MM.1S (cell line): ENCODE results near the gene POLN.

ENCODE experiments used
- DNase-seq: peaks from one replicate; pipeline ENCODE4 v3.0.0-alpha.2; 2015
- H2AFZ ChIP-seq: fragments of 300-600 bp; sonication (generic); 2 replicates; pipeline ENCODE4 v1.6.0; 2016; ENCODE audit warnings: antibody characterized with exemption, low read length
- H3F3A ChIP-seq: fragments of 300-600 bp; sonication (generic); 2 replicates; pipeline ENCODE4 v1.6.1; 2016; ENCODE audit warnings: mild to moderate bottlenecking, antibody characterized with exemption, low read length, moderate library complexity, mixed read lengths; ENCODE audit not compliant: insufficient read depth
- H3K27ac ChIP-seq: fragments of 300-600 bp; sonication (generic); 2 replicates; pipeline ENCODE4 v1.5.1; 2016; ENCODE audit warnings: mild to moderate bottlenecking, low read length
- H3K27me3 ChIP-seq: fragments of 300-600 bp; sonication (generic); replicated peaks from 2 replicates; pipeline ENCODE4 v1.6.0; 2016; ENCODE audit warnings: low read length; ENCODE audit not compliant: insufficient read depth
- H3K36me3 ChIP-seq: fragments of 300-600 bp; sonication (generic); replicated peaks from 2 replicates; pipeline ENCODE4 v1.6.1; 2016; ENCODE audit warnings: mild to moderate bottlenecking, low read length, mixed read lengths; ENCODE audit not compliant: insufficient read depth
- H3K4me1 ChIP-seq: fragments of 300-600 bp; sonication (generic); 2 replicates; pipeline ENCODE4 v1.6.1; 2016; ENCODE audit warnings: low read length, mixed read lengths
- H3K4me2 ChIP-seq: fragments of 300-600 bp; sonication (generic); 2 replicates; pipeline ENCODE4 v1.6.0; 2016; ENCODE audit warnings: low read depth, low read length
- H3K4me3 ChIP-seq: fragments of 300-600 bp; sonication (generic); 2 replicates; pipeline ENCODE4 v1.5.1; 2016; ENCODE audit warnings: low read length, mixed read lengths
- H3K79me2 ChIP-seq: fragments of 300-600 bp; sonication (generic); 2 replicates; pipeline ENCODE4 v1.6.1; 2016; ENCODE audit warnings: mixed run types, low read length, mixed read lengths
- H3K9ac ChIP-seq: fragments of 300-600 bp; sonication (generic); 2 replicates; pipeline ENCODE4 v1.6.1; 2016; ENCODE audit warnings: low read length, mixed read lengths
- H3K9me2 ChIP-seq: fragments of 300-600 bp; sonication (generic); replicated peaks from 2 replicates; pipeline ENCODE4 v1.6.1; 2016; ENCODE audit warnings: mild to moderate bottlenecking, low read length, mixed read lengths; ENCODE audit not compliant: insufficient read depth
- H3K9me3 ChIP-seq: fragments of 300-600 bp; sonication (generic); replicated peaks from 2 replicates; pipeline ENCODE4 v1.6.1; 2016; ENCODE audit warnings: mild to moderate bottlenecking, low read length, mixed read lengths; ENCODE audit not compliant: insufficient read depth
- H4K20me1 ChIP-seq: fragments of 300-600 bp; sonication (generic); 2 replicates; pipeline ENCODE4 v1.6.1; 2016; ENCODE audit warnings: mild to moderate bottlenecking, low read length, moderate library complexity, mixed read lengths; ENCODE audit not compliant: insufficient read depth
- CTCF ChIP-seq: fragments of 300-600 bp; sonication (generic); IDR thresholded peaks from 2 replicates; pipeline ENCODE4 v1.5.1; 2016; ENCODE audit warnings: antibody characterized with exemption, low read length, mixed read lengths
- EZH2 ChIP-seq: fragments of 300-600 bp; sonication (generic); optimal IDR thresholded peaks from 2 replicates; pipeline ENCODE3; 2017; ENCODE audit warnings: low read depth, mild to moderate bottlenecking, antibody characterized with exemption, low read length, mixed read lengths
- EZH2phosphoT487 ChIP-seq: fragments of 300-600 bp; sonication (generic); IDR thresholded peaks from 2 replicates; pipeline ENCODE4 v1.6.1; 2018; ENCODE audit warnings: antibody characterized with exemption, low read length

Gene POLN

GRCh38 chr4:2142630-2143427 lies 99.1 kb downstream of the POLN start:
- Histone ChIP-seq H4K20me1 (no peaks in the 10 kb centered on the region), H3K79me2 (no peaks in the 10 kb centered on the region), H3K4me1 (peaks cover 9% of the 10 kb centered on the region), H3K27ac (no peak overlapping the region), H3K27me3 (no peaks in the 10 kb centered on the region), H3K4me3 (no peak overlapping the region), H3K9me2 (no peaks in the 10 kb centered on the region), H3K9ac (no peak overlapping the region), H3F3A (no peaks in the 10 kb centered on the region), H2AFZ (no peak overlapping the region), H3K36me3 (no peaks in the 10 kb centered on the region), H3K9me3 (no peaks in the 10 kb centered on the region), H3K4me2 (no peak overlapping the region)
- no peak for DNase-seq
- TF ChIP-seq EZH2phosphoT487 (no peak), EZH2 (no peak), CTCF (no peak)

GRCh38 chr4:2141762-2142451 lies 100.0 kb downstream of the POLN start:
- no peak for DNase-seq
- Histone ChIP-seq H3K9me2 (no peaks in the 10 kb centered on the region), H3F3A (no peaks in the 10 kb centered on the region), H3K27me3 (no peaks in the 10 kb centered on the region), H3K27ac (no peak overlapping the region), H4K20me1 (no peaks in the 10 kb centered on the region), H3K4me3 (no peak overlapping the region), H3K9ac (no peak overlapping the region), H3K36me3 (no peaks in the 10 kb centered on the region), H3K4me2 (no peak overlapping the region), H2AFZ (no peak overlapping the region), H3K9me3 (no peaks in the 10 kb centered on the region), H3K4me1 (peaks cover 9% of the 10 kb centered on the region), H3K79me2 (no peaks in the 10 kb centered on the region)
- TF ChIP-seq EZH2phosphoT487 (no peak), CTCF (no peak), EZH2 (no peak)

GRCh38 chr4:2141022-2141761 lies 100.7 kb downstream of the POLN start:
- Histone ChIP-seq H2AFZ (no peak overlapping the region), H4K20me1 (no peaks in the 10 kb centered on the region), H3K9me3 (no peaks in the 10 kb centered on the region), H3K27ac (no peak overlapping the region), H3K4me3 (no peak overlapping the region), H3K9me2 (no peaks in the 10 kb centered on the region), H3K36me3 (no peaks in the 10 kb centered on the region), H3K27me3 (no peaks in the 10 kb centered on the region), H3K4me1 (peaks cover 9% of the 10 kb centered on the region), H3K4me2 (no peak overlapping the region), H3K79me2 (no peaks in the 10 kb centered on the region), H3F3A (no peaks in the 10 kb centered on the region), H3K9ac (no peak overlapping the region)
- DNase-seq: peak; percentile 42
- no peak for TF ChIP-seq CTCF
- no peak for TF ChIP-seq EZH2phosphoT487
- no peak for TF ChIP-seq EZH2
